Right lobe of liver (tissue), 4 donors: ENCODE measurements around the gene BAIAP2L2.

Source experiments
- CTCF ChIP-seq, 4 donors: fragments of 200-600 bp in 3 of 4; fragments of 450-650 bp in 1 of 4; IDR thresholded peaks; one replicate each; pipeline versions ENCODE4 v1.5.1 to v1.8.0; 2016 to 2022; ENCODE audit warnings: antibody characterized with exemption in 4 of 4, mild to moderate bottlenecking in 2 of 4
- POLR2A ChIP-seq: fragments of 450-650 bp; IDR thresholded peaks from one replicate; pipeline ENCODE4 v1.6.1; 2017; ENCODE audit warnings: antibody characterized with exemption, mild to moderate bottlenecking
- donor health status: DM: no; HTN: no; CAD: no.
- donor health status: DM: no; HTN: no; CAD: no.
- donor health status: DM: no; HTN: yes; CAD: no.

- TF ChIP-seq CTCF (IDR thresholded peaks at IDR 0.05) (no peak), POLR2A (no peak)
Observed at GRCh38 chr22:38046070-38046748, 64.3 kb downstream of the BAIAP2L2 start.
